ENCODE data around the gene RERE.

Gene RERE

GRCh38 chr1:8407652-8408051 is 409.8 kb downstream of the RERE start:
- DNase-seq (ENCODE audit: low read depth), result no peak
- H3K4me3 ChIP-seq (ENCODE audit: low read depth, low read length), result no peak overlapping the region
- TF ChIP-seq CTCF (IDR thresholded peaks at IDR 0.05; ENCODE audit: control insufficient read depth, extremely low read depth, insufficient read depth), result no peak

GRCh38 chr1:8406960-8407359 is 410.5 kb downstream of the RERE start:
- no peak for DNase-seq (ENCODE audit: low read depth)
- no peak overlapping the region for H3K4me3 ChIP-seq (ENCODE audit: low read depth, low read length)
- no peak for TF ChIP-seq CTCF (IDR thresholded peaks at IDR 0.05; ENCODE audit: control insufficient read depth, extremely low read depth, insufficient read depth)

GRCh38 chr1:8406011-8406410 is 411.4 kb downstream of the RERE start:
- no peak for TF ChIP-seq CTCF (IDR thresholded peaks at IDR 0.05; ENCODE audit: control insufficient read depth, extremely low read depth, insufficient read depth)

GRCh38 chr1:8404460-8405370 is 412.7 kb downstream of the RERE start:
- no peak for DNase-seq (ENCODE audit: low read depth)
- no peak for TF ChIP-seq CTCF (IDR thresholded peaks at IDR 0.05; ENCODE audit: control insufficient read depth, extremely low read depth, insufficient read depth)
- no peak overlapping the region for H3K4me3 ChIP-seq (ENCODE audit: low read depth, low read length)

More at GRCh38 chr1:8406011-8406410, 411.4 kb downstream of the RERE start:
- DNase-seq (ENCODE audit: low read depth), result no peak
- H3K4me3 ChIP-seq (ENCODE audit: low read depth, low read length), result no peak overlapping the region

- no peak for DNase-seq (ENCODE audit: low read depth)
- no peak overlapping the region for H3K4me3 ChIP-seq (ENCODE audit: low read depth, low read length)
- TF ChIP-seq CTCF (IDR thresholded peaks at IDR 0.05; ENCODE audit: control insufficient read depth, extremely low read depth, insufficient read depth), result no peak
Observed at GRCh38 chr1:8402109-8402710, 415.2 kb downstream of the RERE start.

GRCh38 chr1:8398677-8399076 is 418.8 kb downstream of the RERE start:
- no peak overlapping the region for H3K4me3 ChIP-seq (ENCODE audit: low read depth, low read length)
- DNase-seq (ENCODE audit: low read depth), result no peak
- TF ChIP-seq CTCF (IDR thresholded peaks at IDR 0.05; ENCODE audit: control insufficient read depth, extremely low read depth, insufficient read depth), result no peak
